Heart right ventricle (tissue), 16 donors: Measurements from ENCODE around the gene CYTL1. TPM values are rescaled to one million over a fixed set of nuclear protein-coding genes. Genes with fewer than 3 reads are reported as not detected.
"Not testable (repeated sequence)": the region's sequence is repeated elsewhere in the genome, so short reads cannot be mapped to it uniquely, and the experiment has no call there.

Source experiments
- ATAC-seq, 8 donors: fragments of 200-7000 bp; cut with Tn5 transposase; one replicate each; pipeline ENCODE4 v1.9.1; 2020; ENCODE audit warnings: mild to moderate bottlenecking in 8 of 8, moderate library complexity in 8 of 8, moderate number of reproducible peaks in 1 of 8
- DNase-seq, 2 donors: peaks; one replicate each; pipeline ENCODE4 v3.0.0-alpha.2; 2020
- H3K27ac ChIP-seq, 10 donors: fragments of 200-600 bp; sonication (generic) in 2 of 10; one replicate each; pipeline versions ENCODE4 v1.5.0 to v1.8.0; 2020 to 2022; ENCODE audit warnings: mild to moderate bottlenecking in 3 of 10
- H3K27me3 ChIP-seq, 7 donors: fragments of 200-600 bp; one replicate each; pipeline ENCODE4 v1.8.0; 2021 to 2022; ENCODE audit warnings: mild to moderate bottlenecking in 2 of 7
- H3K36me3 ChIP-seq, 9 donors: fragments of 200-600 bp; sonication (generic) in 1 of 9; one replicate each; pipeline versions ENCODE4 v1.5.0 to v1.8.0; 2020 to 2022; ENCODE audit warnings: mild to moderate bottlenecking in 2 of 9
- H3K4me1 ChIP-seq, 9 donors: fragments of 200-600 bp; sonication (generic) in 1 of 9; one replicate each; pipeline versions ENCODE4 v1.5.0 to v1.8.0; 2020 to 2022; ENCODE audit warnings: mild to moderate bottlenecking in 4 of 9
- H3K4me3 ChIP-seq, 10 donors: fragments of 200-600 bp; sonication (generic) in 2 of 10; one replicate each; pipeline versions ENCODE4 v1.5.0 to v1.8.0; 2020 to 2022; ENCODE audit warnings: mild to moderate bottlenecking in 7 of 10, moderate library complexity in 2 of 10
- H3K9me3 ChIP-seq, 11 donors: fragments of 200-600 bp in 10 of 11; sonication (generic) in 2 of 11; one replicate each; pipeline versions ENCODE4 v1.5.0 to v1.8.0; 2013 to 2022; ENCODE audit warnings: mild to moderate bottlenecking in 2 of 11, control low read depth in 1 of 11, moderate library complexity in 1 of 11
- CTCF ChIP-seq, 9 donors: fragments of 200-600 bp; sonication (generic) in 2 of 9; IDR thresholded peaks; one replicate each; pipeline versions ENCODE4 v1.5.0 to v1.8.0; 2021 to 2022; ENCODE audit warnings: antibody characterized with exemption in 9 of 9, mild to moderate bottlenecking in 5 of 9, moderate library complexity in 1 of 9
- WGBS, 2 donors: extraction: QIAGEN DNeasy Blood & Tissue Kit; methylation state at CpG; one replicate each; pipeline ENCODE4 v1.1.7; 2013; ENCODE audit warnings: inconsistent platforms in 1 of 2; 5-methylcytosine and 5-hydroxymethylcytosine counted together
- intact Hi-C, 10 donors: fragments of 100-400 bp; cut with DNase I; formaldehyde crosslinking; loops; one replicate each; pipeline versions ENCODE4 v1.11.1 to v1.14.2; 2022
- polyA plus RNA-seq, 2 donors: library from polyadenylated mRNA; stranded (reverse); fragments of 200-250 nt; gene quantifications; one replicate each; pipeline ENCODE4 v1.2.3, GENCODE V29; 2013
- total RNA-seq, 10 donors: library from RNA; stranded (reverse); fragmentation: NEBNext Ultra II Directional in 3 of 10; extraction: Animal tissue kit (Norgen Biotek cat#: 25700) in 3 of 10; gene quantifications; one replicate each; pipeline versions ENCODE4 v1.2.1 to v1.2.4, GENCODE V29; 2021 to 2023
- donor health status: Arrhythmogenic right ventricular cardiomyopathy.
- donor health status: ischemic (EF 13 %, LVEDD 7.1; RV severe dilation, severe dysfunction).
- donor health status: healthy with polysubstance abuse.
- donor health status: DM: no; HTN: yes; CAD: no.
- donor health status: DM: no; HTN: no; CAD: no.
- donor health status: ischemic (EF 25% LVEDD 6.9; RV normal size, moderate dysfunction).
- donor health status: ischemic (EF 25% LVEDD 5.7; RV mildly dilated, moderate dysfunction).
- donor health status: healthy.
- donor health status: DM: yes; HTN: yes; CAD: no.
- donor health status: Ischemic cardiomyopathy.
- donor health status: ischemic (EF 35%, LVEDD 5.7; RV mildly dilated, moderate dysfunction).
- donor health status: nonischemic (EF 11% LVEDD 7.7; RV severe dilation, severe dysfunction).
- donor health status: DM: yes; HTN: yes; CAD: no.
- donor health status: PGD.
- donor health status: ischemic (EF 29% LVEDD 5.4; RV normal size, mild dysfunction).
- donor health status: nonischemic (EF 23%, LVEDD 6.1; RV moderate dilation, normal function).

The CYTL1 gene
- total and polyA plus RNA-seq, 12 donors, result 0.20 to 0.95 (median 0.40) TPM; not detected in 6

GRCh38 chr4:5012958-5013357 lies 6.3 kb downstream of the CYTL1 start:
- TF ChIP-seq CTCF (IDR thresholded peaks at IDR 0.05), result no peak
- Histone ChIP-seq H3K9me3 (no peaks in the 10 kb centered on the region), H3K4me3 (no peak overlapping the region), H3K27me3 (peaks cover 0 to 78% (median 52%) of the 10 kb centered on the region in 7 donors), H3K4me1 (no peaks in the 10 kb centered on the region), H3K36me3 (no peaks in the 10 kb centered on the region), H3K27ac (no peak overlapping the region)
- ATAC-seq (no peak), DNase-seq (no peak)
- intact Hi-C loops, result no loop called here
- 59 to 63% methylated on average over 2 of the region's 2 CpGs for WGBS, 2 donors

GRCh38 chr4:5012244-5012898 lies 6.9 kb downstream of the CYTL1 start:
- Histone ChIP-seq H3K9me3 (no peaks in the 10 kb centered on the region), H3K27me3 (peaks cover 0 to 74% (median 53%) of the 10 kb centered on the region in 7 donors), H3K4me3 (no peak overlapping the region), H3K27ac (no peak overlapping the region), H3K36me3 (no peaks in the 10 kb centered on the region), H3K4me1 (no peaks in the 10 kb centered on the region)
- TF ChIP-seq CTCF (IDR thresholded peaks at IDR 0.05), result no peak
- ATAC-seq (no peak), DNase-seq (no peak)
- 94 to 96% methylated on average over 5 of the region's 5 CpGs for WGBS, 2 donors
- intact Hi-C loops, result no loop called here

- intact Hi-C loops, result no loop called here
- Histone ChIP-seq H3K9me3 (no peaks in the 10 kb centered on the region), H3K36me3 (no peaks in the 10 kb centered on the region), H3K4me3 (no peak overlapping the region), H3K27ac (no peak overlapping the region), H3K27me3 (peaks cover 0 to 65% (median 43%) of the 10 kb centered on the region in 7 donors), H3K4me1 (no peaks in the 10 kb centered on the region)
- no peak for DNase-seq
- no peak for TF ChIP-seq CTCF (IDR thresholded peaks at IDR 0.05)
- no peak for ATAC-seq
- WGBS, 2 donors, result 96 to 100% methylated on average over 2 of the region's 2 CpGs
These were observed 8.3 kb downstream of the CYTL1 start for GRCh38 chr4:5010984-5011383.

GRCh38 chr4:5009796-5010195 lies 9.5 kb downstream of the CYTL1 start:
- intact Hi-C loops, result no loop called here
- Histone ChIP-seq H3K27ac (no peak overlapping the region), H3K4me3 (no peak overlapping the region), H3K27me3 (peaks cover 3 to 67% (median 40%) of the 10 kb centered on the region in 7 donors), H3K36me3 (no peaks in the 10 kb centered on the region), H3K9me3 (no peaks in the 10 kb centered on the region), H3K4me1 (no peaks in the 10 kb centered on the region)
- WGBS, 2 donors, result 82 to 86% methylated on average over 3 of the region's 3 CpGs
- no peak for ATAC-seq
- TF ChIP-seq CTCF (IDR thresholded peaks at IDR 0.05), result no peak
- no peak for DNase-seq

GRCh38 chr4:5006932-5007331 lies 12.3 kb downstream of the CYTL1 start:
- DNase-seq, H3K4me1 ChIP-seq, H3K9me3 ChIP-seq, H3K27ac ChIP-seq, intact Hi-C loops, H3K36me3 ChIP-seq, ATAC-seq, H3K4me3 ChIP-seq: not testable (repeated sequence)
- 80% methylated on average over 11 of the region's 11 CpGs for WGBS, 2 donors
- H3K27me3 ChIP-seq, result peaks cover 9 to 85% (median 55%) of the 10 kb centered on the region in 7 donors
